HG03039 (cell line): ENCODE results near the gene PIK3AP1.
"Not testable (repeated sequence)": the region's sequence is repeated elsewhere in the genome, so short reads cannot be mapped to it uniquely, and the experiment has no call there.

ENCODE experiments used
- ATAC-seq: cut with Tn5 transposase; IDR thresholded peaks from one replicate; pipeline ENCODE4 v1.9.1; 2021; ENCODE audit warnings: mild to moderate bottlenecking, moderate library complexity; ENCODE audit not compliant: unreplicated experiment

The PIK3AP1 gene

GRCh38 chr10:96548589-96548988 lies 171.7 kb downstream of the PIK3AP1 start:
- ATAC-seq: no peak

DNA sequence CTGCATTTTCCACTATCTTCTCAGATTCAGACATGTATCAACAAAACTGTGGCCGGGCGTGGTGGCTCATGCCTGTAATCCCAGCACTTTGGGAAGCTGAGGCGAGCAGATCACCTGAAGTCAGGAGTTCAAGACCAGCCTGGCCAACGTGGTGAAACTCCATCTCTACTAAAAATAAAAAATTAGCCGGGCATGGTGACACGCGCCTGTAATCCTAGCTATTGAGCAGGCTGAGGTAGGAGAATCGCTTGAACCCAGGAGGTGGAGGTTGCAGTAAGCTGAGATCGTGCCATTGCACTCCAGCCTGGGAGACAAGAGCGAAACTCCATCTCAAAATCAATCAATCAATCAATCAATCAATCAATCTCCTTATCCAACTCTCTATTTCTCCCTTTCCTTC lies 174.8 kb downstream of the PIK3AP1 start:
- not testable (repeated sequence) for ATAC-seq
